Dermis lymphatic vessel endothelial cell (primary cell): Measurements from ENCODE around the gene ZIC2. TPM values are rescaled to one million over a fixed set of nuclear protein-coding genes. Genes with fewer than 3 reads are reported as not detected.

ENCODE experiments used
- total RNA-seq: library from RNA; depleted of rRNA; stranded (reverse); fragments of >200 nt; gene quantifications from 2 replicates; pipeline ENCODE4 v1.2.1, GENCODE V29; 2014

The ZIC2 gene
- 0.17 and 0.22 TPM in 2 replicates for total RNA-seq

DNA sequence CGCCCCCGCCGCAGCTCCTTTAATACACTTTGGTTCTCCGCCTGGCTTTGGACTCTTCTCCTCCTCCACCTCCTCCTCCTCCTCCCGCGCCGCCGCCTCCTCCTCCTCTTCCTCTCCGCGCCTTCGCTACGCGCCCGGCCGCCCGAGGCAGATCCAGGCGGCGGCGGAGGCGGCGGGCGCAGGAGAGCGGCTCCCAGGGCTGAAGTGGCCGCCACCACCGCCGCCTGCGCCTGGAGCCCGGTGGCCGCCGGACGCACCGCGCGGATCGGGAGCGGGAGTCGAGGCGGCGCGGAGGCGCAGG is at the start of gene ZIC2:
ZIC2 (plus strand) TSS at position 50 of the 301 bp plus-strand sequence. CDS start 281 bp downstream, outside the sequence.

DNA sequence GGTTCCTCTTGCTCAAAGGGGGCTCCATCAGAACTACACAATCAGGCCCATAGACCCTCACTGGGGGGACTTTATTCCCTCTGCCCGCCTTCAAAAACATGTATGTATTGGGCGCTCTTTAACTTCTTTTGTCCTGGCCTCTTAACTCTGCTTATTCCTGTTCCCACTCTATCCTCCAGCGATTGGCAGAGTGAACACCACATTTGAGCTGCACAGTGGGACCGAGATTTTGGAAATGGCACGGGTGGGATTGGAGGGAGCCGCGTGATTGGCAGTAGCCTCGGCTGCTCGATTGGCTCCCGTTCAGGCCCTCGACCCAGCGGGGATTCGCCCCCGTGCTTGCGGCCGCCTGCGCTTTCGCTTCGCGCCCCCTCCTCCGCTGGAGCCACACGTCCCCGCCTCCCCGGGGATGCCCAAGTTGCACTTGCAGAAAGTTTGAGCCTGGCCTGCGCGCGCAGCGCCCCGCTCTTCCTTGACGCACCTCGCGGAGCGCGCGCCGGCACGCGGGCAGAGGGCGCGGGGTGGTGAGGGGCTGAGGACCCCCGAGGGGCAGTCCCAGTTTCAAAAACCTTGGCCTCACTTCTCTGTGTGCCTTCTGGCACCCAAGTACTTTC is 9.9 kb upstream of the ZIC2 start, which contains the start of gene ZIC5:
ZIC5 (minus strand) TSS at position 192 of the 614 bp plus-strand sequence; CDS start at position 28, 164 bp downstream.

Other genes starting within 250 kb of the ZIC2 start
- under 0.01 TPM in 1 of 2 replicates, not detected in the other for gene ZIC5, start 10.0 kb upstream of the ZIC2 start, total RNA-seq
- gene PCCA, start 107.3 kb downstream of the ZIC2 start, total RNA-seq: 57.9 and 80.4 TPM in 2 replicates